ENCODE data around the gene TMLHE.

DNA sequence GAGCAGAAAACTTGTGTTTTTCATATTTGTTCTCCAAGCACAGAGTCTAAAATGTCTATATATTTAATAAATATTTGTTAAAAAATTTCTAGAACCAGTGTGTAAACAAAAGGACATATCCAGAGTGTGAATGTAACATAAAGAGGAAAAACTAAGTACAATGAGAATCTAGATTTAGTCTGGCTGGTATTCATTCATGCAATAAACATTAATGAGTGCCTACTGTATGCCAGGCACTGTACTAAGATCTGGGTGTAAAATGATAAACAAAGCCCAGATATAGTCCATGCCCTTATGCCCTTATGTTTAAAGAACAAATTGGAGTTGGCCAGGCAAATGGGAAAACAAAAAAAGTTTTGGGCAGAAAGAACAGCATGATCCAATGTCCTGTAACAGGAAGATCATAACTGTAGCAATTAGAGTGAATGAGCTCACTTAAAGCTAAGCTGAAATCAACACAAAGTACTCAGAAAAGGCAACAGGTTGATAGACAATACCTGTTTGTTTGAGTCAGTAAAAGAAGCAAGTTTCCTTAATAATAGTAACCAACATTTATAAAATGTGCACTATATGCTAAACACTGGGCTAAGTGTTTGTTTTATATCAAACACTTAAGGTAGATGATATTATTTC is 1.3 kb upstream of the TMLHE start:
- TF ChIP-seq, protein P1, sequence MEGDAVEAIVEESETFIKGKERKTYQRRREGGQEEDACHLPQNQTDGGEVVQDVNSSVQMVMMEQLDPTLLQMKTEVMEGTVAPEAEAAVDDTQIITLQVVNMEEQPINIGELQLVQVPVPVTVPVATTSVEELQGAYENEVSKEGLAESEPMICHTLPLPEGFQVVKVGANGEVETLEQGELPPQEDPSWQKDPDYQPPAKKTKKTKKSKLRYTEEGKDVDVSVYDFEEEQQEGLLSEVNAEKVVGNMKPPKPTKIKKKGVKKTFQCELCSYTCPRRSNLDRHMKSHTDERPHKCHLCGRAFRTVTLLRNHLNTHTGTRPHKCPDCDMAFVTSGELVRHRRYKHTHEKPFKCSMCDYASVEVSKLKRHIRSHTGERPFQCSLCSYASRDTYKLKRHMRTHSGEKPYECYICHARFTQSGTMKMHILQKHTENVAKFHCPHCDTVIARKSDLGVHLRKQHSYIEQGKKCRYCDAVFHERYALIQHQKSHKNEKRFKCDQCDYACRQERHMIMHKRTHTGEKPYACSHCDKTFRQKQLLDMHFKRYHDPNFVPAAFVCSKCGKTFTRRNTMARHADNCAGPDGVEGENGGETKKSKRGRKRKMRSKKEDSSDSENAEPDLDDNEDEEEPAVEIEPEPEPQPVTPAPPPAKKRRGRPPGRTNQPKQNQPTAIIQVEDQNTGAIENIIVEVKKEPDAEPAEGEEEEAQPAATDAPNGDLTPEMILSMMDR (IDR thresholded peaks at IDR 0.05 in 2 of 3, conservative IDR thresholded peaks at IDR 0.05 in 1 of 3; ENCODE audit: borderline replicate concordance in 1 of 3, insufficient read depth in 1 of 3, low read depth in 2 of 3, low read length in 2 of 3), result no peak
- no peak for TF ChIP-seq POLR2A (IDR thresholded peaks at IDR 0.05; ENCODE audit: borderline replicate concordance, extremely low read depth, insufficient read depth, insufficient read length)
- TF ChIP-seq SRF (IDR thresholded peaks at IDR 0.05; ENCODE audit: low read depth), result no peak
- no peak for TF ChIP-seq EZH2 (IDR thresholded peaks at IDR 0.05)
- TF ChIP-seq, protein P2, sequence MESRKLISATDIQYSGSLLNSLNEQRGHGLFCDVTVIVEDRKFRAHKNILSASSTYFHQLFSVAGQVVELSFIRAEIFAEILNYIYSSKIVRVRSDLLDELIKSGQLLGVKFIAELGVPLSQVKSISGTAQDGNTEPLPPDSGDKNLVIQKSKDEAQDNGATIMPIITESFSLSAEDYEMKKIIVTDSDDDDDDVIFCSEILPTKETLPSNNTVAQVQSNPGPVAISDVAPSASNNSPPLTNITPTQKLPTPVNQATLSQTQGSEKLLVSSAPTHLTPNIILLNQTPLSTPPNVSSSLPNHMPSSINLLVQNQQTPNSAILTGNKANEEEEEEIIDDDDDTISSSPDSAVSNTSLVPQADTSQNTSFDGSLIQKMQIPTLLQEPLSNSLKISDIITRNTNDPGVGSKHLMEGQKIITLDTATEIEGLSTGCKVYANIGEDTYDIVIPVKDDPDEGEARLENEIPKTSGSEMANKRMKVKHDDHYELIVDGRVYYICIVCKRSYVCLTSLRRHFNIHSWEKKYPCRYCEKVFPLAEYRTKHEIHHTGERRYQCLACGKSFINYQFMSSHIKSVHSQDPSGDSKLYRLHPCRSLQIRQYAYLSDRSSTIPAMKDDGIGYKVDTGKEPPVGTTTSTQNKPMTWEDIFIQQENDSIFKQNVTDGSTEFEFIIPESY (IDR thresholded peaks at IDR 0.05; ENCODE audit: extremely low read depth, insufficient replicate concordance, low read length), result no peak
- TF ChIP-seq, protein P3, sequence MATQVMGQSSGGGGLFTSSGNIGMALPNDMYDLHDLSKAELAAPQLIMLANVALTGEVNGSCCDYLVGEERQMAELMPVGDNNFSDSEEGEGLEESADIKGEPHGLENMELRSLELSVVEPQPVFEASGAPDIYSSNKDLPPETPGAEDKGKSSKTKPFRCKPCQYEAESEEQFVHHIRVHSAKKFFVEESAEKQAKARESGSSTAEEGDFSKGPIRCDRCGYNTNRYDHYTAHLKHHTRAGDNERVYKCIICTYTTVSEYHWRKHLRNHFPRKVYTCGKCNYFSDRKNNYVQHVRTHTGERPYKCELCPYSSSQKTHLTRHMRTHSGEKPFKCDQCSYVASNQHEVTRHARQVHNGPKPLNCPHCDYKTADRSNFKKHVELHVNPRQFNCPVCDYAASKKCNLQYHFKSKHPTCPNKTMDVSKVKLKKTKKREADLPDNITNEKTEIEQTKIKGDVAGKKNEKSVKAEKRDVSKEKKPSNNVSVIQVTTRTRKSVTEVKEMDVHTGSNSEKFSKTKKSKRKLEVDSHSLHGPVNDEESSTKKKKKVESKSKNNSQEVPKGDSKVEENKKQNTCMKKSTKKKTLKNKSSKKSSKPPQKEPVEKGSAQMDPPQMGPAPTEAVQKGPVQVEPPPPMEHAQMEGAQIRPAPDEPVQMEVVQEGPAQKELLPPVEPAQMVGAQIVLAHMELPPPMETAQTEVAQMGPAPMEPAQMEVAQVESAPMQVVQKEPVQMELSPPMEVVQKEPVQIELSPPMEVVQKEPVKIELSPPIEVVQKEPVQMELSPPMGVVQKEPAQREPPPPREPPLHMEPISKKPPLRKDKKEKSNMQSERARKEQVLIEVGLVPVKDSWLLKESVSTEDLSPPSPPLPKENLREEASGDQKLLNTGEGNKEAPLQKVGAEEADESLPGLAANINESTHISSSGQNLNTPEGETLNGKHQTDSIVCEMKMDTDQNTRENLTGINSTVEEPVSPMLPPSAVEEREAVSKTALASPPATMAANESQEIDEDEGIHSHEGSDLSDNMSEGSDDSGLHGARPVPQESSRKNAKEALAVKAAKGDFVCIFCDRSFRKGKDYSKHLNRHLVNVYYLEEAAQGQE (IDR thresholded peaks at IDR 0.05; ENCODE audit: low read depth), result no peak
- no peak for TF ChIP-seq YY1 (IDR thresholded peaks at IDR 0.05; ENCODE audit: extremely low read depth, insufficient replicate concordance, low read depth, low read length)
- no peak for TF ChIP-seq EZH2phosphoT487 (IDR thresholded peaks at IDR 0.05; ENCODE audit: borderline replicate concordance)
- no peak for TF ChIP-seq ELF1 (IDR thresholded peaks at IDR 0.05; ENCODE audit: borderline replicate concordance, low read depth)
- TF ChIP-seq SP1 (IDR thresholded peaks at IDR 0.05; ENCODE audit: low read depth), result no peak
- TF ChIP-seq CEBPB (IDR thresholded peaks at IDR 0.05; ENCODE audit: low read depth), result no peak
- no peak for TF ChIP-seq ZNF274 (IDR thresholded peaks at IDR 0.05; ENCODE audit: low read depth, low read length)
- no peak for TF ChIP-seq ZFX (IDR thresholded peaks at IDR 0.05)
